ENCODE measurements around the gene PRDX3. TPM values are rescaled to one million over a fixed set of nuclear protein-coding genes. Genes with fewer than 3 reads are reported as not detected.

PRDX3 gene
- total RNA-seq, 1 donor = 222 TPM

GRCh38 chr10:119199231-119199992 lies 20.8 kb upstream of the PRDX3 start:
- H3K4me3 ChIP-seq (ENCODE audit: low read depth, low read length) = no peak overlapping the region
- peak; percentile 88 for TF ChIP-seq CTCF (IDR thresholded peaks at IDR 0.05; ENCODE audit: insufficient read depth, low read depth, low read length)
- peak; percentile 90 for DNase-seq (ENCODE audit: low read depth)

- DNase-seq (ENCODE audit: low read depth) = peak; percentile 48
- TF ChIP-seq CTCF (IDR thresholded peaks at IDR 0.05; ENCODE audit: insufficient read depth, low read depth, low read length) = peak; percentile 53
- no peak overlapping the region for H3K4me3 ChIP-seq (ENCODE audit: low read depth, low read length)
Measured at GRCh38 chr10:119198438-119198837, 19.8 kb upstream of the PRDX3 start.

- H3K4me3 ChIP-seq (ENCODE audit: low read depth, low read length) = no peak overlapping the region
- no peak for TF ChIP-seq CTCF (IDR thresholded peaks at IDR 0.05; ENCODE audit: insufficient read depth, low read depth, low read length)
- peak; percentile 82 for DNase-seq (ENCODE audit: low read depth)
Measured at GRCh38 chr10:119197921-119198320, 19.3 kb upstream of the PRDX3 start.

GRCh38 chr10:119191881-119192280 lies 13.3 kb upstream of the PRDX3 start:
- no peak for DNase-seq (ENCODE audit: low read depth)
- no peak overlapping the region for H3K4me3 ChIP-seq (ENCODE audit: low read depth, low read length)
- TF ChIP-seq CTCF (IDR thresholded peaks at IDR 0.05; ENCODE audit: insufficient read depth, low read depth, low read length) = no peak

GRCh38 chr10:119190954-119191785 lies 12.6 kb upstream of the PRDX3 start:
- no peak for TF ChIP-seq CTCF (IDR thresholded peaks at IDR 0.05; ENCODE audit: insufficient read depth, low read depth, low read length)
- no peak for DNase-seq (ENCODE audit: low read depth)
- no peak overlapping the region for H3K4me3 ChIP-seq (ENCODE audit: low read depth, low read length)

GRCh38 chr10:119190353-119190752 lies 11.7 kb upstream of the PRDX3 start:
- peak; percentile 99 for DNase-seq (ENCODE audit: low read depth)
- no peak overlapping the region for H3K4me3 ChIP-seq (ENCODE audit: low read depth, low read length)
- no peak for TF ChIP-seq CTCF (IDR thresholded peaks at IDR 0.05; ENCODE audit: insufficient read depth, low read depth, low read length)
